MM.1S (cell line): ENCODE data around the gene YWHAG.

Source experiments
- DNase-seq: peaks from one replicate; pipeline ENCODE4 v3.0.0-alpha.2; 2015
- H2AFZ ChIP-seq: fragments of 300-600 bp; sonication (generic); 2 replicates; pipeline ENCODE4 v1.6.0; 2016; ENCODE audit warnings: antibody characterized with exemption, low read length
- H3F3A ChIP-seq: fragments of 300-600 bp; sonication (generic); 2 replicates; pipeline ENCODE4 v1.6.1; 2016; ENCODE audit warnings: mild to moderate bottlenecking, antibody characterized with exemption, low read length, moderate library complexity, mixed read lengths; ENCODE audit not compliant: insufficient read depth
- H3K27ac ChIP-seq: fragments of 300-600 bp; sonication (generic); 2 replicates; pipeline ENCODE4 v1.5.1; 2016; ENCODE audit warnings: mild to moderate bottlenecking, low read length
- H3K27me3 ChIP-seq: fragments of 300-600 bp; sonication (generic); replicated peaks from 2 replicates; pipeline ENCODE4 v1.6.0; 2016; ENCODE audit warnings: low read length; ENCODE audit not compliant: insufficient read depth
- H3K36me3 ChIP-seq: fragments of 300-600 bp; sonication (generic); replicated peaks from 2 replicates; pipeline ENCODE4 v1.6.1; 2016; ENCODE audit warnings: mild to moderate bottlenecking, low read length, mixed read lengths; ENCODE audit not compliant: insufficient read depth
- H3K4me1 ChIP-seq: fragments of 300-600 bp; sonication (generic); 2 replicates; pipeline ENCODE4 v1.6.1; 2016; ENCODE audit warnings: low read length, mixed read lengths
- H3K4me2 ChIP-seq: fragments of 300-600 bp; sonication (generic); 2 replicates; pipeline ENCODE4 v1.6.0; 2016; ENCODE audit warnings: low read depth, low read length
- H3K4me3 ChIP-seq: fragments of 300-600 bp; sonication (generic); 2 replicates; pipeline ENCODE4 v1.5.1; 2016; ENCODE audit warnings: low read length, mixed read lengths
- H3K79me2 ChIP-seq: fragments of 300-600 bp; sonication (generic); 2 replicates; pipeline ENCODE4 v1.6.1; 2016; ENCODE audit warnings: mixed run types, low read length, mixed read lengths
- H3K9ac ChIP-seq: fragments of 300-600 bp; sonication (generic); 2 replicates; pipeline ENCODE4 v1.6.1; 2016; ENCODE audit warnings: low read length, mixed read lengths
- H3K9me2 ChIP-seq: fragments of 300-600 bp; sonication (generic); replicated peaks from 2 replicates; pipeline ENCODE4 v1.6.1; 2016; ENCODE audit warnings: mild to moderate bottlenecking, low read length, mixed read lengths; ENCODE audit not compliant: insufficient read depth
- H3K9me3 ChIP-seq: fragments of 300-600 bp; sonication (generic); replicated peaks from 2 replicates; pipeline ENCODE4 v1.6.1; 2016; ENCODE audit warnings: mild to moderate bottlenecking, low read length, mixed read lengths; ENCODE audit not compliant: insufficient read depth
- H4K20me1 ChIP-seq: fragments of 300-600 bp; sonication (generic); 2 replicates; pipeline ENCODE4 v1.6.1; 2016; ENCODE audit warnings: mild to moderate bottlenecking, low read length, moderate library complexity, mixed read lengths; ENCODE audit not compliant: insufficient read depth
- CTCF ChIP-seq: fragments of 300-600 bp; sonication (generic); IDR thresholded peaks from 2 replicates; pipeline ENCODE4 v1.5.1; 2016; ENCODE audit warnings: antibody characterized with exemption, low read length, mixed read lengths
- EZH2 ChIP-seq: fragments of 300-600 bp; sonication (generic); optimal IDR thresholded peaks from 2 replicates; pipeline ENCODE3; 2017; ENCODE audit warnings: low read depth, mild to moderate bottlenecking, antibody characterized with exemption, low read length, mixed read lengths
- EZH2phosphoT487 ChIP-seq: fragments of 300-600 bp; sonication (generic); IDR thresholded peaks from 2 replicates; pipeline ENCODE4 v1.6.1; 2018; ENCODE audit warnings: antibody characterized with exemption, low read length

The YWHAG gene

GRCh38 chr7:76325092-76325491 is 33.7 kb downstream of the YWHAG start:
- Histone ChIP-seq H3K9ac (no peak overlapping the region), H3K9me3 (no peaks in the 10 kb centered on the region), H3K9me2 (no peaks in the 10 kb centered on the region), H2AFZ (no peak overlapping the region), H3K27me3 (no peaks in the 10 kb centered on the region), H3K79me2 (peaks cover 59% of the 10 kb centered on the region), H4K20me1 (peaks cover 4% of the 10 kb centered on the region; the same call in 1 of the 2 replicates), H3K4me1 (peaks cover 2% of the 10 kb centered on the region), H3K27ac (no peak overlapping the region), H3F3A (peaks cover 13% of the 10 kb centered on the region), H3K36me3 (peaks cover 12% of the 10 kb centered on the region; the same call in 1 of the 2 replicates), H3K4me2 (no peak overlapping the region), H3K4me3 (no peak overlapping the region)
- TF ChIP-seq EZH2 (no peak), EZH2phosphoT487 (no peak), CTCF (no peak)
- no peak for DNase-seq

GRCh38 chr7:76318488-76319353 is 40.1 kb downstream of the YWHAG start:
- peak overlapping the region; percentile 93 for H3K9ac ChIP-seq
- H2AFZ ChIP-seq = peak overlapping the region; percentile 96
- no peaks in the 10 kb centered on the region for H4K20me1 ChIP-seq
- peak overlapping the region; percentile 95 for H3K27ac ChIP-seq
- H3K79me2 ChIP-seq = peaks cover 3% of the 10 kb centered on the region
- H3K4me3 ChIP-seq = peak overlapping the region; percentile 89
- no peaks in the 10 kb centered on the region for H3K9me3 ChIP-seq
- H3F3A ChIP-seq = peaks cover 34% of the 10 kb centered on the region
- H3K9me2 ChIP-seq = no peaks in the 10 kb centered on the region
- H3K36me3 ChIP-seq = no peaks in the 10 kb centered on the region
- H3K27me3 ChIP-seq = no peaks in the 10 kb centered on the region
- H3K4me2 ChIP-seq = peak overlapping the region; percentile 94
- peaks cover 18% of the 10 kb centered on the region for H3K4me1 ChIP-seq
- DNase-seq = peak; percentile 91
- peak; percentile 42 for TF ChIP-seq CTCF
- no peak for TF ChIP-seq EZH2
- no peak for TF ChIP-seq EZH2phosphoT487

GRCh38 chr7:76317782-76318487 is 40.9 kb downstream of the YWHAG start:
- peaks cover 34% of the 10 kb centered on the region for H3F3A ChIP-seq
- no peaks in the 10 kb centered on the region for H3K36me3 ChIP-seq

More at GRCh38 chr7:76317782-76318487, 40.9 kb downstream of the YWHAG start:
- peak overlapping the region; percentile 96 for H2AFZ ChIP-seq
- peak overlapping the region; percentile 93 for H3K9ac ChIP-seq
- no peaks in the 10 kb centered on the region for H3K9me2 ChIP-seq
- DNase-seq = peak; percentile 98
- peak overlapping the region; percentile 94 for H3K4me2 ChIP-seq
- H3K4me1 ChIP-seq = peaks cover 18% of the 10 kb centered on the region
- H3K79me2 ChIP-seq = no peaks in the 10 kb centered on the region; the same call in 1 of the 2 replicates
- no peaks in the 10 kb centered on the region for H3K27me3 ChIP-seq
- H4K20me1 ChIP-seq = no peaks in the 10 kb centered on the region
- peak overlapping the region; percentile 89 for H3K4me3 ChIP-seq
- H3K9me3 ChIP-seq = no peaks in the 10 kb centered on the region
- peak overlapping the region; percentile 95 for H3K27ac ChIP-seq
- no peak for TF ChIP-seq EZH2
- TF ChIP-seq CTCF = no peak
- TF ChIP-seq EZH2phosphoT487 = no peak
